Measurements from ENCODE around the gene OR10H3. TPM values are rescaled to one million over a fixed set of nuclear protein-coding genes. Genes with fewer than 3 reads are reported as not detected.
A peak's percentile ranks its signal among the peaks of the same experiment; 100 is the strongest.
"Not testable (repeated sequence)": the region's sequence is repeated elsewhere in the genome, so short reads cannot be mapped to it uniquely, and the experiment has no call there.

OR10H3 gene
- total RNA-seq, 1 experiment from 2014 or later, result not detected

GRCh38 chr19:15769586-15769985 lies 31.8 kb downstream of the OR10H3 start:
- H3K4me3 ChIP-seq (ENCODE audit: low read length), result no peak overlapping the region
- no peak for TF ChIP-seq EZH2phosphoT487 (IDR thresholded peaks at IDR 0.05; ENCODE audit: borderline replicate concordance, low read length)
- no peak for TF ChIP-seq EZH2 (IDR thresholded peaks at IDR 0.05; ENCODE audit: low read length, unreplicated experiment)
- TF ChIP-seq, protein P1, sequence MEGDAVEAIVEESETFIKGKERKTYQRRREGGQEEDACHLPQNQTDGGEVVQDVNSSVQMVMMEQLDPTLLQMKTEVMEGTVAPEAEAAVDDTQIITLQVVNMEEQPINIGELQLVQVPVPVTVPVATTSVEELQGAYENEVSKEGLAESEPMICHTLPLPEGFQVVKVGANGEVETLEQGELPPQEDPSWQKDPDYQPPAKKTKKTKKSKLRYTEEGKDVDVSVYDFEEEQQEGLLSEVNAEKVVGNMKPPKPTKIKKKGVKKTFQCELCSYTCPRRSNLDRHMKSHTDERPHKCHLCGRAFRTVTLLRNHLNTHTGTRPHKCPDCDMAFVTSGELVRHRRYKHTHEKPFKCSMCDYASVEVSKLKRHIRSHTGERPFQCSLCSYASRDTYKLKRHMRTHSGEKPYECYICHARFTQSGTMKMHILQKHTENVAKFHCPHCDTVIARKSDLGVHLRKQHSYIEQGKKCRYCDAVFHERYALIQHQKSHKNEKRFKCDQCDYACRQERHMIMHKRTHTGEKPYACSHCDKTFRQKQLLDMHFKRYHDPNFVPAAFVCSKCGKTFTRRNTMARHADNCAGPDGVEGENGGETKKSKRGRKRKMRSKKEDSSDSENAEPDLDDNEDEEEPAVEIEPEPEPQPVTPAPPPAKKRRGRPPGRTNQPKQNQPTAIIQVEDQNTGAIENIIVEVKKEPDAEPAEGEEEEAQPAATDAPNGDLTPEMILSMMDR (conservative IDR thresholded peaks at IDR 0.05; ENCODE audit: low read depth, low read length), result no peak
- H4K20me1 ChIP-seq (ENCODE audit: low read length), result no peaks in the 10 kb centered on the region
- H3K27ac ChIP-seq (ENCODE audit: low read length), result no peak overlapping the region
- H3K79me2 ChIP-seq (ENCODE audit: low read length), result no peaks in the 10 kb centered on the region
- CTCF ChIA-PET, result no interaction called here
- no TSS peak for BruUV-seq (replicated peaks)
- peak; percentile 13 for DNase-seq
- H3K4me1 ChIP-seq (ENCODE audit: insufficient read depth, low read length), result no peaks in the 10 kb centered on the region
- no peaks in the 10 kb centered on the region for H3K9me3 ChIP-seq (ENCODE audit: low read length)
- intact Hi-C loops (cut with micrococcal nuclease), result no loop called here
- H2AFZ ChIP-seq (ENCODE audit: low read length), result no peak overlapping the region
- H3K9me2 ChIP-seq (replicated peaks; ENCODE audit: low read length), result no peaks in the 10 kb centered on the region
- POLR2A ChIA-PET (ENCODE audit: unreplicated experiment), result no interaction called here
- peaks cover 20% of the 10 kb centered on the region; the same call in 1 of the 2 replicates for H3K27me3 ChIP-seq (ENCODE audit: low read length)
- no peak for ATAC-seq
- no peaks in the 10 kb centered on the region for H3K36me3 ChIP-seq (ENCODE audit: low read depth, low read length)
- no peak overlapping the region for H3K4me2 ChIP-seq (ENCODE audit: low read length)
- no peaks in the 10 kb centered on the region for H3F3A ChIP-seq (ENCODE audit: low read length, unreplicated experiment)
- H3K9ac ChIP-seq (ENCODE audit: low read length), result no peak overlapping the region

DNA sequence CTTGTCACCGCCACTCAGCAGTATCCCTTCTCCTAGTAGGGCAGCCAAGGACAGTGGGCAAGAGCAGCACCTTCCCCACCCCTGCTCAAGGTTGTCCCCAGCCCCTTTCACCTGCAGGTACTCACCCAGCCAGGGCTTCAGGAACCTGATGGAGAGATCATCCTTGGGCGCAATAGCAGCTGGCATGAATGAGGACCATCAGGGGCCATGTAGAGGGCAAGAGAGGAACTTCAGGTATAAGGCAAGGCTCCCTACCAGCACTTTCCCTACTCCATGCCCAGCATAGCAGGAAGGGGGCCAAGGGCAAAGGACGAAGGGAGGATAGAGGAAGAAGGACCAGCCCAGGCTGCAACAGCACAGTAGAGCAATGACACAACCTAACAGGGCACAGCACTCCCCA lies 36.4 kb downstream of the OR10H3 start:
- ATAC-seq, result not testable (repeated sequence)

GRCh38 chr19:15775249-15775648 lies 37.5 kb downstream of the OR10H3 start:
- peaks cover 12% of the 10 kb centered on the region; the same call in 1 of the 2 replicates for H3K27me3 ChIP-seq (ENCODE audit: low read length)
- ChIA-PET CTCF (no interaction called here), POLR2A (ENCODE audit: unreplicated experiment) (no interaction called here)

More for the DNA sequence above, 36.4 kb downstream of the OR10H3 start:
- H3K36me3 ChIP-seq (ENCODE audit: low read depth, low read length); intact Hi-C loops (cut with micrococcal nuclease); CTCF ChIA-PET; H3K4me1 ChIP-seq (ENCODE audit: insufficient read depth, low read length); H3K79me2 ChIP-seq (ENCODE audit: low read length); DNase-seq; H3F3A ChIP-seq (ENCODE audit: low read length, unreplicated experiment); H2AFZ ChIP-seq (ENCODE audit: low read length); H4K20me1 ChIP-seq (ENCODE audit: low read length); BruUV-seq (replicated peaks); POLR2A ChIA-PET (ENCODE audit: unreplicated experiment); H3K4me3 ChIP-seq (ENCODE audit: low read length); H3K9me2 ChIP-seq (replicated peaks; ENCODE audit: low read length); H3K27ac ChIP-seq (ENCODE audit: low read length); H3K9ac ChIP-seq (ENCODE audit: low read length); H3K4me2 ChIP-seq (ENCODE audit: low read length); H3K9me3 ChIP-seq (ENCODE audit: low read length): not testable (repeated sequence)
- H3K27me3 ChIP-seq (ENCODE audit: low read length), result peaks cover 12% of the 10 kb centered on the region; the same call in 1 of the 2 replicates

More at GRCh38 chr19:15775249-15775648, 37.5 kb downstream of the OR10H3 start:
- Histone ChIP-seq H3K9ac (ENCODE audit: low read length) (no peak overlapping the region), H2AFZ (ENCODE audit: low read length) (no peak overlapping the region), H3K9me3 (ENCODE audit: low read length) (no peaks in the 10 kb centered on the region), H4K20me1 (ENCODE audit: low read length) (no peaks in the 10 kb centered on the region), H3K36me3 (ENCODE audit: low read depth, low read length) (no peaks in the 10 kb centered on the region), H3K79me2 (ENCODE audit: low read length) (no peaks in the 10 kb centered on the region), H3K4me2 (ENCODE audit: low read length) (no peak overlapping the region), H3F3A (ENCODE audit: low read length, unreplicated experiment) (no peaks in the 10 kb centered on the region), H3K4me3 (ENCODE audit: low read length) (no peak overlapping the region), H3K9me2 (replicated peaks; ENCODE audit: low read length) (no peaks in the 10 kb centered on the region), H3K4me1 (ENCODE audit: insufficient read depth, low read length) (peaks cover under 1% of the 10 kb centered on the region; the same call in 1 of the 2 replicates), H3K27ac (ENCODE audit: low read length) (no peak overlapping the region)
- ATAC-seq, result no peak
- no peak for DNase-seq
- intact Hi-C loops (cut with micrococcal nuclease), result no loop called here
- TF ChIP-seq EZH2 (IDR thresholded peaks at IDR 0.05; ENCODE audit: low read length, unreplicated experiment), result no peak
- no peak for TF ChIP-seq EZH2phosphoT487 (IDR thresholded peaks at IDR 0.05; ENCODE audit: borderline replicate concordance, low read length)
- TF ChIP-seq, protein P1 (conservative IDR thresholded peaks at IDR 0.05; ENCODE audit: low read depth, low read length), result no peak
- no TSS peak for BruUV-seq (replicated peaks)
